IMR-90 (cell line): ENCODE results near the gene TARS3.

ENCODE experiments used
- BHLHE40 ChIP-seq: fragments of 150-350 bp; IDR thresholded peaks from 2 replicates; pipeline ENCODE4 v1.6.1; 2016; ENCODE audit warnings: mild to moderate bottlenecking, low read depth, low read length
- CEBPB ChIP-seq: IDR thresholded peaks from 2 replicates; pipeline ENCODE4 v1.6.1; 2012; ENCODE audit warnings: low read depth, low read length, improper control_type of control experiment
- CHD1 ChIP-seq: IDR thresholded peaks from 2 replicates; pipeline ENCODE4 v1.6.1; 2012; ENCODE audit warnings: low read depth, low read length, improper control_type of control experiment
- CTCF ChIP-seq: conservative IDR thresholded peaks from 2 replicates; pipeline ENCODE4 v1.5.1; 2012; ENCODE audit warnings: mild to moderate bottlenecking, low read depth, low read length, improper control_type of control experiment
- ELK1 ChIP-seq: fragments of 150-350 bp; IDR thresholded peaks from 2 replicates; pipeline ENCODE4 v1.6.1; 2016; ENCODE audit warnings: low read depth, mild to moderate bottlenecking, low read length, moderate library complexity, borderline replicate concordance
- MAFK ChIP-seq: IDR thresholded peaks from 2 replicates; pipeline ENCODE4 v1.6.1; 2012; ENCODE audit warnings: low read depth, low read length, improper control_type of control experiment
- MAZ ChIP-seq: IDR thresholded peaks from 2 replicates; pipeline ENCODE4 v1.6.1; 2012; ENCODE audit warnings: low read depth, mild to moderate bottlenecking, low read length, improper control_type of control experiment, moderate library complexity, borderline replicate concordance
- MXI1 ChIP-seq: IDR thresholded peaks from 2 replicates; pipeline ENCODE4 v1.6.1; 2012; ENCODE audit warnings: low read depth, mild to moderate bottlenecking, low read length, moderate library complexity, borderline replicate concordance
- NFE2L2 ChIP-seq: fragments of 150-350 bp; IDR thresholded peaks from 2 replicates; pipeline ENCODE4 v1.6.1; 2016; ENCODE audit warnings: low read depth, mild to moderate bottlenecking, low read length
- POLR2A ChIP-seq: IDR thresholded peaks from 2 replicates; pipeline ENCODE4 v1.6.1; 2012; ENCODE audit warnings: mild to moderate bottlenecking, low read depth, low read length
- RAD21 ChIP-seq: IDR thresholded peaks from 2 replicates; pipeline ENCODE4 v1.6.1; 2012; ENCODE audit warnings: low read length, improper control_type of control experiment
- RFX5 ChIP-seq: IDR thresholded peaks from 2 replicates; pipeline ENCODE4 v1.8.0; 2012; ENCODE audit warnings: low read depth, mild to moderate bottlenecking, low read length, moderate library complexity
- SMC3 ChIP-seq: fragments of 150-350 bp; IDR thresholded peaks from 2 replicates; pipeline ENCODE4 v1.6.1; 2016; ENCODE audit warnings: low read depth, mild to moderate bottlenecking, antibody characterized with exemption, low read length, moderate library complexity
- TF ChIP-seq, protein P1 (sequence below): fragments of 150-350 bp; IDR thresholded peaks from 2 replicates; pipeline ENCODE4 v1.6.1; 2017; ENCODE audit warnings: mild to moderate bottlenecking, antibody characterized with exemption, low read length, low read depth

GRCh38 chr15:101660005-101660404 is 64.3 kb downstream of the TARS3 start:
- no peak for TF ChIP-seq POLR2A
- TF ChIP-seq CTCF, result no peak
- no peak for TF ChIP-seq SMC3
- no peak for TF ChIP-seq RFX5
- TF ChIP-seq MAFK, result no peak
- TF ChIP-seq MXI1, result no peak
- TF ChIP-seq RAD21, result no peak
- TF ChIP-seq CEBPB, result no peak
- no peak for TF ChIP-seq ELK1
- TF ChIP-seq, protein P1, sequence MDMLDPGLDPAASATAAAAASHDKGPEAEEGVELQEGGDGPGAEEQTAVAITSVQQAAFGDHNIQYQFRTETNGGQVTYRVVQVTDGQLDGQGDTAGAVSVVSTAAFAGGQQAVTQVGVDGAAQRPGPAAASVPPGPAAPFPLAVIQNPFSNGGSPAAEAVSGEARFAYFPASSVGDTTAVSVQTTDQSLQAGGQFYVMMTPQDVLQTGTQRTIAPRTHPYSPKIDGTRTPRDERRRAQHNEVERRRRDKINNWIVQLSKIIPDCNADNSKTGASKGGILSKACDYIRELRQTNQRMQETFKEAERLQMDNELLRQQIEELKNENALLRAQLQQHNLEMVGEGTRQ, result no peak
- no peak for TF ChIP-seq MAZ
- no peak for TF ChIP-seq CHD1
- TF ChIP-seq BHLHE40, result no peak
- TF ChIP-seq NFE2L2, result no peak
